CD14-positive monocyte (primary cell): ENCODE results near the gene PARK7. TPM values are rescaled to one million over a fixed set of nuclear protein-coding genes. Genes with fewer than 3 reads are reported as not detected.

ENCODE experiments used
- DNase-seq, 3 donors: peaks; one replicate each; pipeline ENCODE4 v3.0.0-alpha.2; 2011 to 2022
- H2AFZ ChIP-seq: 2 replicates; pipeline ENCODE4 v1.6.0; 2012; ENCODE audit warnings: mild to moderate bottlenecking, low read depth, low read length, inconsistent platforms; ENCODE audit not compliant: insufficient read depth, poor library complexity, severe bottlenecking
- H3K27ac ChIP-seq, 2 donors: 1 replicate in 1 of 2; 2 replicates in 1 of 2; pipeline ENCODE4 v1.5.1; 2012 to 2013; ENCODE audit warnings: low read length in 2 of 2, control low read depth in 1 of 2, inconsistent platforms in 1 of 2, low read depth in 1 of 2, mild to moderate bottlenecking in 1 of 2
- H3K27me3 ChIP-seq, 2 donors: one replicate each; pipeline versions ENCODE4 v1.6.0 to v1.6.1; 2011 to 2013; ENCODE audit warnings: low read length in 2 of 2; ENCODE audit not compliant: control insufficient read depth in 2 of 2, insufficient read depth in 2 of 2
- H3K36me3 ChIP-seq, 2 donors: replicated peaks in 1 of 2; 1 replicate in 1 of 2; 2 replicates in 1 of 2; pipeline versions ENCODE4 v1.5.1 to v1.6.1; 2012 to 2013; ENCODE audit warnings: low read length in 2 of 2, control low read depth in 1 of 2, inconsistent platforms in 1 of 2, mild to moderate bottlenecking in 1 of 2; ENCODE audit not compliant: insufficient read depth in 2 of 2, control insufficient read depth in 1 of 2
- H3K4me1 ChIP-seq, 2 donors: 1 replicate in 1 of 2; 2 replicates in 1 of 2; pipeline versions ENCODE4 v1.5.1 to v1.6.1; 2012 to 2013; ENCODE audit warnings: low read length in 2 of 2, control low read depth in 1 of 2, inconsistent platforms in 1 of 2, mild to moderate bottlenecking in 1 of 2, moderate library complexity in 1 of 2; ENCODE audit not compliant: insufficient read depth in 2 of 2, control insufficient read depth in 1 of 2
- H3K4me2 ChIP-seq: replicated peaks from 2 replicates; pipeline ENCODE3; 2012; ENCODE audit warnings: low read length, moderate library complexity, mild to moderate bottlenecking; ENCODE audit not compliant: poor library complexity, severe bottlenecking; ENCODE audit errors: extremely low read depth
- H3K4me3 ChIP-seq, 3 experiments: fragments of 200-600 bp in 1 of 3; sonication (generic) in 1 of 3; replicated peaks in 1 of 3; 1 replicate in 2 of 3; 2 replicates in 1 of 3; pipeline ENCODE4 v1.5.1; 2011 to 2013; ENCODE audit warnings: low read length in 3 of 3, mild to moderate bottlenecking in 3 of 3, control low read depth in 2 of 3, low read depth in 2 of 3, inconsistent platforms in 1 of 3, moderate library complexity in 1 of 3
- H3K79me2 ChIP-seq: 2 replicates; pipeline ENCODE4 v1.6.0; 2012; ENCODE audit warnings: mild to moderate bottlenecking, control low read depth, inconsistent platforms, low read length, moderate library complexity; ENCODE audit not compliant: insufficient read depth
- H3K9ac ChIP-seq: 2 replicates; pipeline ENCODE4 v1.6.0; 2017; ENCODE audit warnings: low read length, mild to moderate bottlenecking; ENCODE audit not compliant: insufficient read depth, poor library complexity, severe bottlenecking
- H3K9me3 ChIP-seq, 2 donors: replicated peaks in 1 of 2; 1 replicate in 1 of 2; 2 replicates in 1 of 2; pipeline versions ENCODE4 v1.5.1 to v1.6.1; 2012 to 2013; ENCODE audit warnings: low read length in 2 of 2, control low read depth in 1 of 2; ENCODE audit not compliant: control insufficient read depth in 1 of 2, insufficient read depth in 1 of 2
- H4K20me1 ChIP-seq: 2 replicates; pipeline ENCODE4 v1.6.0; 2012; ENCODE audit warnings: mild to moderate bottlenecking, low read length, control low read depth, moderate library complexity; ENCODE audit not compliant: insufficient read depth
- H3K27ac Mint-ChIP-seq, 7 donors: one replicate each; pipeline ENCODE4 v1.8.0; 2020; ENCODE audit warnings: mild to moderate bottlenecking in 7 of 7, mixed read lengths in 7 of 7, moderate library complexity in 6 of 7, inconsistent platforms in 2 of 7
- H3K27me3 Mint-ChIP-seq, 3 donors: one replicate each; pipeline ENCODE4 v1.8.0; 2021 to 2022; ENCODE audit warnings: low read depth in 3 of 3, mild to moderate bottlenecking in 3 of 3, mixed read lengths in 3 of 3, moderate library complexity in 3 of 3, inconsistent platforms in 1 of 3
- H3K36me3 Mint-ChIP-seq, 2 donors: one replicate each; pipeline ENCODE4 v1.8.0; 2020; ENCODE audit warnings: mixed read lengths in 2 of 2, inconsistent platforms in 1 of 2, mild to moderate bottlenecking in 1 of 2
- H3K4me1 Mint-ChIP-seq: one replicate; pipeline ENCODE4 v1.8.0; 2020; ENCODE audit warnings: mild to moderate bottlenecking, mixed read lengths
- H3K4me3 Mint-ChIP-seq, 2 donors: one replicate each; pipeline ENCODE4 v1.8.0; 2020; ENCODE audit warnings: mild to moderate bottlenecking in 2 of 2, mixed read lengths in 2 of 2, moderate library complexity in 1 of 2
- H3K9me3 Mint-ChIP-seq, 7 donors: one replicate each; pipeline ENCODE4 v1.8.0; 2020 to 2022; ENCODE audit warnings: mixed read lengths in 7 of 7, mild to moderate bottlenecking in 6 of 7, moderate library complexity in 6 of 7, inconsistent platforms in 2 of 7
- CTCF ChIP-seq: fragments of 200-600 bp; IDR thresholded peaks from one replicate; pipeline ENCODE4 v1.8.0; 2022; ENCODE audit warnings: antibody characterized with exemption, mild to moderate bottlenecking
- WGBS: methylation state at CpG from one replicate; pipeline ENCODE4 v1.1.5; 2013; ENCODE audit warnings: missing lambda C conversion rate; ENCODE audit not compliant: insufficient coverage; 5-methylcytosine and 5-hydroxymethylcytosine counted together
- intact Hi-C, 2 donors: fragments of 100-400 bp; cut with micrococcal nuclease; formaldehyde crosslinking; loops; one replicate each; pipeline versions ENCODE4 v1.15.0 to v1.15.1; 2023
- polyA plus RNA-seq, 3 donors: library from polyadenylated mRNA; depleted of rRNA in 1 of 3; unstranded in 2 of 3; stranded (reverse) in 1 of 3; fragments of 300-500 nt in 2 of 3; fragments of >200 nt in 1 of 3; fragmentation: Illumina TruSeq in 2 of 3; gene quantifications; 1 replicate in 2 of 3; 2 replicates in 1 of 3; pipeline ENCODE4 v1.2.3, GENCODE V29; 2012 to 2021

Gene PARK7
- polyA plus RNA-seq, 3 donors = 116 to 391 (median 353) TPM

GRCh38 chr1:7973086-7973485 lies 11.6 kb downstream of the PARK7 start:
- no peak overlapping the region for H3K27ac ChIP-seq
- intact Hi-C loops = no loop called here
- H3K79me2 ChIP-seq = peaks cover 12% of the 10 kb centered on the region
- H3K27me3 Mint-ChIP-seq = peaks cover 0 to 1% (median 0%) of the 10 kb centered on the region in 3 donors
- 100% methylated on average over 2 of the region's 2 CpGs for WGBS
- H4K20me1 ChIP-seq = peaks cover 45% of the 10 kb centered on the region
- no peaks in the 10 kb centered on the region for H3K4me1 Mint-ChIP-seq
- peaks cover 0 to 2% (median 0%) of the 10 kb centered on the region in 7 donors for H3K9me3 Mint-ChIP-seq
- H2AFZ ChIP-seq = no peak overlapping the region
- no peak overlapping the region for H3K9ac ChIP-seq
- H3K4me3 Mint-ChIP-seq = no peak overlapping the region
- no peak overlapping the region for H3K27ac Mint-ChIP-seq
- H3K4me1 ChIP-seq = no peaks in the 10 kb centered on the region
- H3K4me3 ChIP-seq = no peak overlapping the region
- peaks cover 62 to 85% of the 10 kb centered on the region in 2 donors for H3K36me3 ChIP-seq
- peaks cover 57 to 85% of the 10 kb centered on the region in 2 donors for H3K36me3 Mint-ChIP-seq
- H3K4me2 ChIP-seq = no peak overlapping the region
- no peak for TF ChIP-seq CTCF
- no peak for DNase-seq
- H3K9me3 ChIP-seq = no peaks in the 10 kb centered on the region
- H3K27me3 ChIP-seq = no peaks in the 10 kb centered on the region

- Mint-ChIP-seq H3K4me1 (no peaks in the 10 kb centered on the region), H3K9me3 (peaks cover 0 to 2% (median 0%) of the 10 kb centered on the region in 7 donors), H3K27me3 (no peaks in the 10 kb centered on the region), H3K4me3 (no peak overlapping the region), H3K27ac (peak overlapping the region in 1 of 7 donors; percentile 41), H3K36me3 (peaks cover 63 to 86% of the 10 kb centered on the region in 2 donors)
- no peaks in the 10 kb centered on the region for H3K4me1 ChIP-seq
- H3K27ac ChIP-seq = no peak overlapping the region
- peak in 2 of 3 donors; percentile 16 to 37 for DNase-seq
- H3K79me2 ChIP-seq = peaks cover 4% of the 10 kb centered on the region
- 100% methylated on average over 2 of the region's 8 CpGs for WGBS
- H3K4me2 ChIP-seq = no peak overlapping the region
- no peak overlapping the region for H2AFZ ChIP-seq
- H3K9me3 ChIP-seq = no peaks in the 10 kb centered on the region
- intact Hi-C loops = no loop called here
- H4K20me1 ChIP-seq = peaks cover 38% of the 10 kb centered on the region
- H3K27me3 ChIP-seq = no peaks in the 10 kb centered on the region
- TF ChIP-seq CTCF = peak; percentile 79
- no peak overlapping the region for H3K4me3 ChIP-seq
- peaks cover 67 to 87% of the 10 kb centered on the region in 2 donors for H3K36me3 ChIP-seq
- H3K9ac ChIP-seq = no peak overlapping the region
Measured at GRCh38 chr1:7975212-7975865, 13.8 kb downstream of the PARK7 start.
